Panc1 (cell line): ENCODE measurements around the gene ABCB8. TPM values are rescaled to one million over a fixed set of nuclear protein-coding genes. Genes with fewer than 3 reads are reported as not detected.

Experiments used
- ATAC-seq: fragments of 200-7000 bp; cut with Tn5 transposase; 2 replicates; pipeline ENCODE4 v1.9.1; 2020; ENCODE audit warnings: mild to moderate bottlenecking, moderate library complexity
- BruUV-seq: library from RNA; stranded (reverse); fragments of 400-500 nt; replicated peaks from 2 replicates; lab custom pipeline; 2021; lab: Mats Ljungman, UMichigan
- CTCF ChIA-PET: fragments of 300-600 bp; sonication (Branson Sonifier 250); formaldehyde crosslinking; loops from one replicate; lab custom pipeline; 2022; ENCODE audit warnings: antibody characterized with exemption; lab: Charles Lee
- POLR2A ChIA-PET: fragments of 300-600 bp; sonication (Branson Sonifier 250); formaldehyde crosslinking; loops from one replicate; lab custom pipeline; 2022; ENCODE audit warnings: antibody characterized with exemption; lab: Charles Lee
- DNase-seq: peaks from one replicate; pipeline ENCODE4 v3.0.0-alpha.2; 2010; ENCODE audit warnings: low read depth, low spot score
- H3K27ac ChIP-seq: 2 replicates; pipeline ENCODE4 v1.5.1; 2011; ENCODE audit warnings: mild to moderate bottlenecking, low read length, inconsistent platforms
- H3K27me3 ChIP-seq: fragments of 200-500 bp; sonication (Bioruptor generic); 2 replicates; pipeline ENCODE4 v1.6.0; 2014; ENCODE audit warnings: low read length, inconsistent platforms; ENCODE audit not compliant: control insufficient read depth, insufficient read depth
- H3K36me3 ChIP-seq: fragments of 200-500 bp; sonication (Bioruptor generic); 2 replicates; pipeline ENCODE4 v1.5.1; 2014; ENCODE audit warnings: inconsistent platforms, mild to moderate bottlenecking, low read length, moderate library complexity; ENCODE audit not compliant: control insufficient read depth, insufficient read depth
- H3K4me1 ChIP-seq: 2 replicates; pipeline ENCODE4 v1.5.1; 2011; ENCODE audit warnings: inconsistent platforms, mild to moderate bottlenecking, low read length, moderate library complexity; ENCODE audit not compliant: control insufficient read depth, insufficient read depth
- H3K4me3 ChIP-seq, 2 experiments: 2 replicates each; pipeline ENCODE4 v1.5.1; 2011 to 2012; ENCODE audit warnings: low read depth in 2 of 2, low read length in 2 of 2, mild to moderate bottlenecking in 2 of 2, inconsistent platforms in 1 of 2, moderate library complexity in 1 of 2
- H3K9me3 ChIP-seq: fragments of 200-500 bp; sonication (Bioruptor generic); 2 replicates; pipeline ENCODE4 v1.5.1; 2014; ENCODE audit warnings: low read depth, mild to moderate bottlenecking, inconsistent platforms, low read length, moderate library complexity; ENCODE audit not compliant: control insufficient read depth, insufficient read depth
- POLR2AphosphoS5 ChIP-seq: IDR thresholded peaks from 2 replicates; pipeline ENCODE4 v1.6.1; 2012; ENCODE audit warnings: mild to moderate bottlenecking, low read depth, low read length, moderate library complexity
- SIN3A ChIP-seq: IDR thresholded peaks from 2 replicates; pipeline ENCODE4 v1.6.1; 2012; ENCODE audit warnings: low read depth, mild to moderate bottlenecking, low read length, moderate library complexity, borderline replicate concordance; ENCODE audit not compliant: insufficient read depth
- TCF7L2 ChIP-seq: IDR thresholded peaks from 2 replicates; pipeline ENCODE4 v1.6.1; 2011; ENCODE audit warnings: mild to moderate bottlenecking, low read depth, low read length, inconsistent platforms
- in situ Hi-C: cut with HindIII; loops from 2 replicates; pipeline ENCODE4 v1.10.0; 2016; ENCODE audit warnings: low sequenced_read_pairs, low pct_unique_long_range_greater_than_20kb
- intact Hi-C: fragments of 100-400 bp; cut with micrococcal nuclease; formaldehyde crosslinking; loops from one replicate; pipeline ENCODE4 v1.10.0; 2022; ENCODE audit not compliant: unreplicated experiment
- total RNA-seq: library from RNA; stranded (reverse); gene quantifications from one replicate; pipeline ENCODE4 v1.2.1, GENCODE V29; 2021; ENCODE audit not compliant: unreplicated experiment
- TF ChIP-seq, protein P1 (sequence below), 2 experiments: IDR thresholded peaks; 2 replicates each; pipeline ENCODE4 v1.6.1; 2011 to 2012; ENCODE audit warnings: low read depth in 2 of 2, control low read depth in 1 of 2, low read length in 1 of 2, mild to moderate bottlenecking in 1 of 2, moderate library complexity in 1 of 2; ENCODE audit not compliant: insufficient read depth in 1 of 2
- TF ChIP-seq, protein P2 (sequence below): fragments of 450-650 bp; IDR thresholded peaks from 2 replicates; pipeline ENCODE4 v1.5.1; 2017; ENCODE audit warnings: mild to moderate bottlenecking

The ABCB8 gene
- total RNA-seq, 1 experiment from 2014 or later: 49.8 TPM

DNA sequence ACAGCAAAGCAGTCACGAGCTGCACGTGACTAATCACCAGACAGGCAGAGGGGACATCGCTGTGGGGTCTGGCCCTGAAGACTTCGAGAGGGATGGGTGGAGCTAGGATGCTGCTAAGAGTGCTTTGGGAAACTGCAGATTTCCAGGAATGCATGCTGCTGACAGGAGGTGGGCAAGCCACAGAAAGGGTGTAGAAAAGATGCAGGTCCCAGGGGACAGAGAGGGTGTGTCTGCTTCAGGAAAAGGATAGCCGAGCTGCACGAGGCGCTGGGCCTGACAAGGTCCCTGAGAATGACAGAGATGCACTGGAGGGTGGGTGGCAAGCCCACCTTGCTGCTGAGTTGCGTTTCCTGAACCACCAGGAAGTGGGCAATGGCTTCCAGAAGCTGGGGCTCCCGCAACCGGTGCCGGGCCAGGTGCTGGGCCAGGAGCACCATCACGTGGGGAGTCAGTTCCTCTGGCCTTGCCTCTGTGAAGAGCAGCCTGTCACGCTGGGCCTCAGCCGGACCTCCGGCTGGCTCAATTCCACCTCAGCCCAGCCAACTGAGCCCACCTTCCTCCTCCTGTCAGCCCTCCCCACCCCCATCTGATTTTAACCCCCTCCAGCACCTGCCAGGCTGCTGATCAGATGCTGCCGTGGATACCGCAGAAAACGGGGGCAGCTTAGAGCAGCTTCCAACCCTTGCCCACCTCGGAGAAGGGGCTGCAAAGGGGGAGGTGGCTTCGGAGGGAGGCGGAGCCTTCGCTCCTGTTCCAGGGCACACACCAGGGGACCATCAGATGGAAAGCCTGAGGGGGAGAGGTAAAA, 50.2 kb downstream of the ABCB8 start:
- ChIA-PET POLR2A (no interaction called here), CTCF (no interaction called here)
- Histone ChIP-seq H3K27me3 (no peaks in the 10 kb centered on the region), H3K36me3 (no peaks in the 10 kb centered on the region; the same call in 1 of the 2 replicates), H3K4me3 (peak overlapping the region; percentile 74 to 93; a peak in 3 of 4 replicates), H3K9me3 (no peaks in the 10 kb centered on the region), H3K4me1 (peaks cover 44% of the 10 kb centered on the region), H3K27ac (peak overlapping the region; percentile 91)
- DNase-seq (no peak), ATAC-seq (no peak)
- TF ChIP-seq POLR2AphosphoS5: peak; percentile 15
- TF ChIP-seq, protein P1, sequence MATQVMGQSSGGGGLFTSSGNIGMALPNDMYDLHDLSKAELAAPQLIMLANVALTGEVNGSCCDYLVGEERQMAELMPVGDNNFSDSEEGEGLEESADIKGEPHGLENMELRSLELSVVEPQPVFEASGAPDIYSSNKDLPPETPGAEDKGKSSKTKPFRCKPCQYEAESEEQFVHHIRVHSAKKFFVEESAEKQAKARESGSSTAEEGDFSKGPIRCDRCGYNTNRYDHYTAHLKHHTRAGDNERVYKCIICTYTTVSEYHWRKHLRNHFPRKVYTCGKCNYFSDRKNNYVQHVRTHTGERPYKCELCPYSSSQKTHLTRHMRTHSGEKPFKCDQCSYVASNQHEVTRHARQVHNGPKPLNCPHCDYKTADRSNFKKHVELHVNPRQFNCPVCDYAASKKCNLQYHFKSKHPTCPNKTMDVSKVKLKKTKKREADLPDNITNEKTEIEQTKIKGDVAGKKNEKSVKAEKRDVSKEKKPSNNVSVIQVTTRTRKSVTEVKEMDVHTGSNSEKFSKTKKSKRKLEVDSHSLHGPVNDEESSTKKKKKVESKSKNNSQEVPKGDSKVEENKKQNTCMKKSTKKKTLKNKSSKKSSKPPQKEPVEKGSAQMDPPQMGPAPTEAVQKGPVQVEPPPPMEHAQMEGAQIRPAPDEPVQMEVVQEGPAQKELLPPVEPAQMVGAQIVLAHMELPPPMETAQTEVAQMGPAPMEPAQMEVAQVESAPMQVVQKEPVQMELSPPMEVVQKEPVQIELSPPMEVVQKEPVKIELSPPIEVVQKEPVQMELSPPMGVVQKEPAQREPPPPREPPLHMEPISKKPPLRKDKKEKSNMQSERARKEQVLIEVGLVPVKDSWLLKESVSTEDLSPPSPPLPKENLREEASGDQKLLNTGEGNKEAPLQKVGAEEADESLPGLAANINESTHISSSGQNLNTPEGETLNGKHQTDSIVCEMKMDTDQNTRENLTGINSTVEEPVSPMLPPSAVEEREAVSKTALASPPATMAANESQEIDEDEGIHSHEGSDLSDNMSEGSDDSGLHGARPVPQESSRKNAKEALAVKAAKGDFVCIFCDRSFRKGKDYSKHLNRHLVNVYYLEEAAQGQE (IDR thresholded peaks at IDR 0.05; ENCODE audit: insufficient read depth in 1 of 2, low read depth in 2 of 2, low read length in 1 of 2): 0 out of 4 replicates have a peak, but pooled peaks of 1 of the 2 experiments have one; percentile 7
- TF ChIP-seq, protein P2, sequence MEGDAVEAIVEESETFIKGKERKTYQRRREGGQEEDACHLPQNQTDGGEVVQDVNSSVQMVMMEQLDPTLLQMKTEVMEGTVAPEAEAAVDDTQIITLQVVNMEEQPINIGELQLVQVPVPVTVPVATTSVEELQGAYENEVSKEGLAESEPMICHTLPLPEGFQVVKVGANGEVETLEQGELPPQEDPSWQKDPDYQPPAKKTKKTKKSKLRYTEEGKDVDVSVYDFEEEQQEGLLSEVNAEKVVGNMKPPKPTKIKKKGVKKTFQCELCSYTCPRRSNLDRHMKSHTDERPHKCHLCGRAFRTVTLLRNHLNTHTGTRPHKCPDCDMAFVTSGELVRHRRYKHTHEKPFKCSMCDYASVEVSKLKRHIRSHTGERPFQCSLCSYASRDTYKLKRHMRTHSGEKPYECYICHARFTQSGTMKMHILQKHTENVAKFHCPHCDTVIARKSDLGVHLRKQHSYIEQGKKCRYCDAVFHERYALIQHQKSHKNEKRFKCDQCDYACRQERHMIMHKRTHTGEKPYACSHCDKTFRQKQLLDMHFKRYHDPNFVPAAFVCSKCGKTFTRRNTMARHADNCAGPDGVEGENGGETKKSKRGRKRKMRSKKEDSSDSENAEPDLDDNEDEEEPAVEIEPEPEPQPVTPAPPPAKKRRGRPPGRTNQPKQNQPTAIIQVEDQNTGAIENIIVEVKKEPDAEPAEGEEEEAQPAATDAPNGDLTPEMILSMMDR: no peak
- TF ChIP-seq SIN3A: no peak
- no peak for TF ChIP-seq TCF7L2
- in situ Hi-C loops (no loop called here), intact Hi-C loops (loop anchor here (5.0 kb wide), 1 partner anchor 34 kb away; no protein-coding TSS in a partner anchor)
- no TSS peak for BruUV-seq

DNA sequence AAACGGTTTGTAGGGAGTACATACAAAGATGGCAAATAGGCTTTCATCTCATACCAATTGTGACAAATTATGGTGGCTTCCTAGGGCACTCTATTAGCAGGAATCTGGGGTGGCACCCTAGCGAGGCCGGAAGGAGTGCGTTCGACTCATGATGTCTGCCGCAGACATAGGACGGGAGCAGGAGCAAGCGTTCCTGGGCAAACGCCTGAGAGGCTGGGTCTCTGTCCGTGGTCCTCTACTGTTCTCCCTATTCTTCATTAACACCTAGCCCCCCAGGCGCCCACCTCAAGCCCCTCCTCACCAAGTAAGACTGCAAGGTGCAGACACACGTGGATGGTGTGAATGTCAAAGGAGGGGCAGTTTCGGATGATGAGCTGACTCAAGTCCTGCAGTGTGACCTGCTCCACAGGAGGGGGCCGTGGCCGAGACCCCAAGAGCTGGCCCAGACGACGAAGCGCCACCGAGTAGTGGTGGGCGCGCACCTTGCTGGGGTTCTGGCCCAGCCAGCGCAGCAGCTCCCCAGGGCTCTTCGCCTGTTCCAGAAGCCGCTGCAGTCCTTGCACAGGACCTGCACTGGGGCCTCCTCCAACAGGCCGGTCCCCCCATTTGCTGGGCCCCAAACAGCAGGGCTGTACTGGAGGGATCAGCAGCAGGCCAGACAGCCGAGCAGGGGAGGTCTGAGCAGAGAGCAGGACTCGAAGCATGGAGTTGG, 51.1 kb downstream of the ABCB8 start:
- POLR2A ChIA-PET: no interaction called here
- Histone ChIP-seq H3K27ac (peak overlapping the region; percentile 91), H3K4me1 (peaks cover 50% of the 10 kb centered on the region), H3K4me3 (peak overlapping the region; percentile 74 to 93), H3K36me3 (no peaks in the 10 kb centered on the region; the same call in 1 of the 2 replicates), H3K27me3 (no peaks in the 10 kb centered on the region), H3K9me3 (no peaks in the 10 kb centered on the region)
- no peak for ATAC-seq
- in situ Hi-C loops: no loop called here
- TF ChIP-seq SIN3A: no peak
- no peak for TF ChIP-seq TCF7L2
- BruUV-seq: no TSS peak
- CTCF ChIA-PET: no interaction called here
- intact Hi-C loops: loop anchor here (5.0 kb wide), 1 partner anchor 33 kb away; no protein-coding TSS in a partner anchor
- DNase-seq: no peak
